ENCODE measurements around the gene SYT9.

The SYT9 gene

DNA sequence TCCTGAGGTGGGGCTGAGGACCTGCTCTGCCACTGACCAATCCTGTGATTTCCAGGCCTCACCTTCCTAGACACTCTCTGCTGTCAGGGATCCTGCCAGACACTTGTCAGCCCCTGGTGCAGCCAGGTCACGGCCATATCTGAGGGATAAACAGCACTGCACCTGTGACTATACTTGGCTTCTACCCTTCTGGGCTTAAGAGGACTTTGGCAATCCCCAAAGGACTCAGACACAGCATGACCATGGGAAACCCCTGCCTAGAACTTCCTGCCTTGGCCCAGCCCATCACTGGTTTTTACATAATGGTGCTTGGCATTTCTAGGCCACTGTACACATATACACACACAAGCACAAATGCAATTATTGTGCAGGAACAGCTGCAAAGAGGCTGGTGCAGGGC lies 222.0 kb downstream of the SYT9 start:
- DNase-seq, result no peak

DNA sequence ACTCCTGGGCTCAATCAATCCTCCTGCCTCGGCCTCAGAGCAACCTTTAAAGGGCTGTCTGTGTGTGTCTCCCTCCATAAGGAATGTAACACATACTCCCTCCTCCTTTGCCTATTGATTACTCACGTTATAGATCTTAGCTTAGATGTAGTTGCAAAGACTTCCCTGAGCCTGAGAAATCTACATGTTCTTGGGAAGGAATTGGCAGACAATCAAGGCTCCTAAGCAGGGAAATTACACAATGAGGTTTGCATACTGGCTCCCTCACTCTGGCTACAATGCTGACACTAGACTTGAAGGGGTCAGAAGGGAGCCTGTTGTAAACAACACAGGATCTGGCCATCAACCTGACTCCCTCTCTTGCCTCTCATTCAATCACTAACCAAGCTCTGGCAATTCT lies 228.4 kb downstream of the SYT9 start:
- no peak for DNase-seq

DNA sequence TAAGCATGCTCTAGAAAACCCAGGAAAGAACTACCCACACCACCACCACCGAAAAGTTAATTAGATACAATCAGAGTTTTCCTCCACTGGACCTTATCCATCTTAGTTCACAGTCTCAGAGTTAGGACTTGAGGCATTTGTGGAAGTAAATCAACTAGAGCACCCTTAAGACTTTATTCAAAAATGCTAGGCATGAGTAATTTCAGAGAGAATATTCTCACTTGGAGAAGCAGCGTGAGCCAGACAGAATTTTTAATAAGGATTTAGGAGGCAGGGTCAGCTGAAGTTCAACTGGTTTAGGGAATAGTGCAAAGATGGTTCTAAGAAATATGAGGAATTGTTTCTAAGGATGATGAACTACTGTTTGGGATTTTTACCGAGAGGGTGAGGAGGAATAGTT lies 232.4 kb downstream of the SYT9 start:
- no peak for DNase-seq

DNA sequence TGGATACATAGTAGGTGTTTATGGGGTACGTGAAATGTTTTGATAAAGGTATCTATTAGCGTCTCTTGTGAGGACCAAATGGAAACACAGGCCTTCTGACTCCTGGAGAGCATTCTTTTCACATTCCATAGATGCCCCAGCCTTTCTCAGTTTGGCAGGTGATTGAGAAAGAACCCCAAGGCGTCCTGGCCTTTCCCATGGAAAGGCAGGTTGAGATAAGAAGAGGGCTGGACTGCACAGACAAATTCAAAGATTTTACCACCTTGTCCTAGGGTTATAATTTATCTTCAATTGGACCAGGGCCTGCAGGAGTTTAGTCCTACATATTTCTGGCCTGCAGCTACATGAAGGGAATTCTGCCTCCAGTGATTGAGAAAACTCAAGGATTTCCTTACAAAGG lies 232.9 kb downstream of the SYT9 start:
- DNase-seq, result peak; percentile 12

DNA sequence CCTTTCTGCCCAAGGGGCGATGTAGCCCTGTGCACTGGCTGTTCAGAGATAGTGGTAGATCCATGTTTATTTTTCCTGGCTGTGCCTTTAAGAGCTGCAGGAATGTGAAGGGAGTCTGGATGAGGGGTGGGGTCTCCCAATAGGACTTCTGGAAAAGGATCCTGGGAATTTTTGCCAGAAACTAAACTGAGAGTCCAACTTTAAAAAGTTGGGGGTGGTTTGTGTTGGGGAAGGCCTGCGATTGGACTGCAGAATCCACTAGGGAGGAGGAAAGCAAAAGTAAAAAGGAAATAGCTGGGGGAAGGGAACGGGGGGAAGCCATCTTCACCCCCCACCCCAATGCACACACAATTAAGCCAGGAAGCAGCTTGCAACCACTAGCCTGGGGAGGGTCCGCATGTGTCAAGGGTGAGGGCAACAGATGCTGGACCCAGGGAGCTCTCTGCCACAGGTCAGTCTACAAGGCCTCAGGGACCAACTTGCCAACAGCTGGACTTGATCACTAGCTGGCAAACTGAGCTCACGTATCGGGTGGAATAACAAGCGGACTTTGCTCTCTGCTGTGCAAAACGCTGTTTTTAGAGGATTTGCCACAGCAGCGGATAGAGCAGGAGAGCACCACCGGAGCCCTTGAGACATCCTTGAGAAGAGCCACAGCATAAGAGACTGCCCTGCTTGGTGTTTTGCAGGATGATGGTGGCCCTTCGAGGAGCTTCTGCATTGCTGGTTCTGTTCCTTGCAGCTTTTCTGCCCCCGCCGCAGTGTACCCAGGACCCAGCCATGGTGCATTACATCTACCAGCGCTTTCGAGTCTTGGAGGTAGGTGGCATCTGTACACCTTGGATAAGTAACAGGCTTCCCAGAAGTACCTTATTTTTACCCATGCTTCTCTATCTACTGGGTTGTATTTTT lies 233.7 kb downstream of the SYT9 start, which contains the start of gene OLFML1:
Gene OLFML1, plus strand, starts transcription at position 321 of the 912 bp plus-strand sequence. Its CDS starts 370 bp downstream, at position 691.
- DNase-seq, result peak; percentile 47

DNA sequence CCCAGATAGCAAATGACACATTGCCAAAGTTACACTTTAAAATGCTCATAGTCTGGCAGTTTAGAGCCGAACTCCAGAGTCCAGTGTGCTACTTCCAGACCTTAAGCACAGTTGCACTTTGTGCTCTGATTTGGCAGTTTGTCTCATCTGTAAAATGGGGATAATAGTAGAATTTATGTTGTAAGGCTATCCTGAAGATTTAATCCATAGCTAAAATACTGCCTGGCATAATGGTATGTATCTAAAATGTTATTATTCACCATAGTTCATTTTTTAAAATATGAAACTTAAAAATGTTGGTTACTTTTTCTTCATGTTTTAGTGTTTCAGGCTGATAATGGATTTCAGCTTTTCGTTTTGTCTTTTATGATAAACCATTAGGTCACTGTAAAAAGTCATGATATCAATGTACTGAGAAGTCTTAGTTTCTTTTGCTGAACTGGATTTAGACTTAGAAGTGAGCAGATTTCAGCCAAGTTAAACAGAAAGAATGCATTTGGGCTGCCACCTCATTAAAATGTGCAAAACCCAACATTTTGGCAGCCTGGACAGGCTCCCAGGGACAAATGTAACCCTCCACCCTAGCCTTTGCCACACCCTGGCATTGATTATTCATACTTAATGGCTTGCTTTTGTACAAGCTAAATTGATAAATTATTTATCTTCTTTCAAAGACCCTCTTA lies 234.5 kb downstream of the SYT9 start:
- no peak for DNase-seq

DNA sequence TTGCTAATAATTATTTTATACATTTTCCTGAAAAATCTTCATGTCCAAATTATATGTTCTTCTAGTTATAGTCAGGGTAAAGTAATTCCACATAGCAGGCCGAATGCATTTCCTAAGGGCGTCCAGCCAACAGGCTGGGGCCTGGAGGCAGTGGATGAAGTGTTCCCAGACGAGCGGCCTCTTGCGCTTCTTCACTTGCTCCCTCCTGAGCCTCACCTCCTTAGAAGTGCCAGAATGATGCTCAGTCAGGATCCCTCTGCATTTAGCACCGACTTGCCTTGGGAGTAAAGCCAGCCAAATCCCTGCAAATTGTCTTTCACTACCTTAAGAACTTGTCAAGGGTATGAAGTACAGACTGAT lies 235.1 kb downstream of the SYT9 start:
- DNase-seq, result no peak

DNA sequence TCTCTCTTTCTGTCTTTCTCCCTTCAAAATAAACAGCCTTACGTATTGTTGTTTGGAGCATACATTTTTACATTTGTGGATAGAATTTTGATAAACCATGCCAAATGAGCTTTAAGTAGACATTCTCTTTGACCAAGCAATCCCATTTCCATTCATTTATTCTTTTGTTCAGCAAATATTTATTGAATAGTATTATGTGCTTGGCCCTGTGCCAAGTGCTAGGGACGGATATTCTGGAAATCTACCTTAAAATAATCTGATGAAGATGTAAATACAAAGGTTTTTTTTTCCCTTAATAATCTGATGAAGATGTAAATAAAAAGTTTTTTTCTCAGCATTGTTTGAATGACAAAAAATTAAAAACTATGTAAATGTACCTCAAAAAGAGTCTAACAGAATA lies 235.7 kb downstream of the SYT9 start:
- no peak for DNase-seq

DNA sequence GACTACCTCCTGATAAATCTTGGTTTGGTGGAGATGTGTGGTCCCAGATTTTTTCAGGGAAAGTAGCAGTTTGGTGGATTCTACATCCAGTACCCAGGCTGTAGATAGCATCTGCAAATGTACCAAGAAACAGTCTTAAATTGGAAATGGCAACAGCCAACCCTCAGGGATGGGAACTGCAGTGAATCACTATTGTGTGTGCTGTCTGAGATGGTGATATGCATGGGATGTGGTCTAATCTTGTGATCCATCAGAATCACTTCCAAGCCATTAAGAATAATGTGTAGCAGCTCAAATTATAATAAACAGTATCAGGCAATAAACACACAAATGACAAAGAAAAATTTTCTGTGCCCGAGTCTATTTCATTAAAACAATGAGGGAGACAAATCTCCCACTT lies 237.0 kb downstream of the SYT9 start:
- no peak for DNase-seq

DNA sequence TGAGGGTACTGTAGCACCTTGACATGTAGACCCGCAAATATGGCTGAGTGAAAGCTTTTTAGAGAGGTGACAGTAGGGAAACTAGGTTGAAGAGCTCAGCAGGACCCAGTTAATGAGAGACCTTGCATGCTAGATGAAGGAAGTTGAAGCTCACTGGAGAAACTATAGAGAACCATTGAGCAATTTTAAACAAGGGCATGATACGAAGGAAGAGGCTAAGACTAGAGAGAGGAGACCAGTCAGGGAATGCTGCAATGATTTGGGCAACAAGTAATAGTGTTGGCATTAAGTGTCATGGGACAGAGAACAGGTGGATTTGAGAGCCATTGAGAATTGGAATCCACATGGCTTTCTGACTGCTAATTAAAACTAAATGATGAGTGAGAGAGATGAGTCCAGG lies 237.7 kb downstream of the SYT9 start:
- no peak for DNase-seq

DNA sequence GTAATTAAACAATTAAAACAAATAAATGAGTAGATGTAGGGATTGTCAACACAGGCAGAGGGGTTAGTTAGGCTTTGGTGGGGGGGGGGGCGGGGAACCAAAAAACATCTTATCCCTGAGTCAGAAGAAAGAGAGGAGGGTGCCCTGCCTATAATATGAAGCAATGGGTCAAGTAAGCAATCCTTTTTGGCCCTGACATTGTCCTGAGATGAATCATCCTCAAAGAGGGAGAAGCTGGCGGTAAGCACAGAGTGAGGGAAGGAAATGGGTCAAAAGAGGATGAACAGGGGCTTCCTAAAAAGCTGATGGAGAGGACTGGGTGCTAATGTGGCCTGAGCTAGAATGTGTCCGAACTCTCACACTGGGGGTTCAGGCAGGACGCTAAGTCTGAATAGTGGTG lies 238.3 kb downstream of the SYT9 start:
- DNase-seq, result no peak

DNA sequence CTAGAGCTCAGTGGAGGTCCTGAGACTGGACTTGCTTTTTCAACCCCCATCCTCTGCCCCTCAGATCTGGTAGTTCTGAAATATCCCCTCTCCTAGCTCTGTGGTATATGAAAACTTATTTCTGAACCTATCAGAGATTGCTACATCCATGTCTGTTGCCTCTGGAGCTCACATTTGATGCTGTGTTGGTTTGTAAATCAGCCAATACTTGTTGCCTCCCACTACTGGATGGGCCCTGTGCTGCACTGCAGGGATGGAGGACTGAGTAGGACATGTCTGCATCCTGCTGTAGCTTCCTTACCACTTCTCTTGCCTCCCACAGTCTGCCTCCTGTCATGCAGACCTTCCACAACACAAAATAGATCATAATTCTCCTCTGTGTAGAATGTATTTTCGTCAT lies 238.8 kb downstream of the SYT9 start:
- no peak for DNase-seq

DNA sequence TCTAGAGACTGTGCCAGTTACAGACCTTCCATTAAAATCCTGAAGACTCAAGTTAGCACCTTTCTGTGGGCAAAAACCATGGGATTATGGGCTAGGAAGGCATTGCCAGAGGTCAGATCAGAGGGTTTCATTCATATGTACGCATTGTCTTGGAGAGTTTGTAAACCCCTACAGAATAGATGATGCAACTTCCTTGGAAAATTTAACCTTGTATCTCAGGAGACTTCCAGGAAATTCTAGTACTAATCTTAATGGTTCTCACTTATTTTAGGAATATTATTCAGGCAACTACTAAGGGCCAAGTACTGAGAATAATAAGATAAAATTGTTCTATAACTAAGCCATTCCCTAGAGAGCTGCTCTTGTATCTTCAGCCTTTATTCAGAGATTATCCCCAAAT lies 240.5 kb downstream of the SYT9 start:
- DNase-seq, result no peak

DNA sequence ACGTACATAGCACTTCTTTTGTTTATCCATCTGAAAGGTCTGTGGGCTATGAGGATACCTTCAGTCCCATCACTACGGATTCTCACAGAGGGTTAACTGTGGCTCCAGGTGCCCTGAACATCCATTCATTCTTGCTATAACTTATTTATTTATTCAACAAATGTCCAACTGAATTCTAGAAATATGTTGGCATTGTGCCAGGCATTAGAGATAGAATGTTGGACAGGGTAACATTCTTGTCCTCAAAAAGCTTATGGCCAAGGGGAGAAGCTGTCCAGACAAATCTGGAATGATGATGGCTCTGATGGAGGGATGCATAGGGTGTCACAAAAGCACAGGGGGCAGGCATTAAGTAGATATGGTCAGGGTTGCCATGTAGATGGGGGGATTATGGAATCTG lies 242.0 kb downstream of the SYT9 start:
- DNase-seq, result no peak

DNA sequence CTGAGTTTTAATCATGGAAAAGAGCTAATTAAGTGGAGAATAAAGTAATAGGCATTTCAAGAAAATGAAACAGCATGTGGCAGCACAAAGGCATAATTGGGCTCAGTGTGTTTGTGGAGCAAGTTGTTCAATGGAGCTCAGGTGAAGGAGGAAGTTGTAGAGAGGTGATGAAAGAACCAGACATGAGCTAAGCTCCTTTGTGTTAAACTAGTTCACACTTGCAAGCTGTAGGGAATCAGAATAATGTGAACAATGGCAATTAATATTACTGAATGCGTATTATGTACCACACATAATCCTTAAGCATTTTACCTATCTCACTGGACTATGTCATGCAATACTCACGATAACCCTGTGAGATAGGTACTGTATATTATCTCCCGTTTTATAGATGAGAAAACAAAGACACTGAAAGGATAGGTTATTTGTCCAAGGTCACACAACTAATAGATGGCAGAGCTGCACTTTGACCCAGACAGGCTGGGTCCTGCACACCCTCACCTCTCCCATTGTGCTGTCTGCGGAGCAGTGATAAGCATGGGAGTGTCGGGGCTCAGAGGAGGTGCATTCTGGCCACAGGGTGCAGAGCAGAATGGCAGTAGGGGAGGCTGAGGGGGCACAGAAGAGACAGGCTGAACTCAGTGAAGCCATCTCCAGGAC lies 242.5 kb downstream of the SYT9 start:
- DNase-seq, result no peak

DNA sequence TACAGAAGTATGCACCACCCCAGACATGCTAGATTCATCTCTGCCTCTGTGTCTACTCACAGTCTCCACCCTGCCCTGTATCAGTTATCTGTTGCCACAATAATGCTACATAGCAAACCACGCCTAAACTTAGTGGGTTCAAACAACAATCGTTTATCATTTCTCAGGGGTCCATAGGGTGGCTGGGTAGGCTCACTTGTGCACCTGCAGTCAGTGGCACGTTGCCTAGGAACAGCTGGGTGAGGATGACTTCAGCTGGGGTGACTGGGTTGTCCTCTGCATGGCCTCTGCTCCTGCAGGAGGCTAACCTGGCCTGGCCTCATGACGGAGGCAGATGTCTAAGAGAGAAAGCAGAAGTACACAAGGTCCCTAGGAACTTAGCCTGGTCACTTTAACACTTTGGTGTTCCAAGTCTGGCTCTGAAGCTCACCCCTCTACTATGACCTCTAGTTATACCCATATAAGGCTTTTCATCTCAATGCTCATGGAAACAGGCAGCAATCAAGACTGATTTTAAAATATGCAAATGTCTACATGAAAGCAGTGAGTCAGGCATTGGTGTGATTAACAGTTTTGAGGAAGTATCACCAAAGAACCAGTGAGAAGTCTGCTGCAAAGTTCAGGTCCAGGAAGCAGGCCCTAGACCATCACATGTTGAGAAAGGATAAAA lies 244.3 kb downstream of the SYT9 start:
- DNase-seq, result no peak

DNA sequence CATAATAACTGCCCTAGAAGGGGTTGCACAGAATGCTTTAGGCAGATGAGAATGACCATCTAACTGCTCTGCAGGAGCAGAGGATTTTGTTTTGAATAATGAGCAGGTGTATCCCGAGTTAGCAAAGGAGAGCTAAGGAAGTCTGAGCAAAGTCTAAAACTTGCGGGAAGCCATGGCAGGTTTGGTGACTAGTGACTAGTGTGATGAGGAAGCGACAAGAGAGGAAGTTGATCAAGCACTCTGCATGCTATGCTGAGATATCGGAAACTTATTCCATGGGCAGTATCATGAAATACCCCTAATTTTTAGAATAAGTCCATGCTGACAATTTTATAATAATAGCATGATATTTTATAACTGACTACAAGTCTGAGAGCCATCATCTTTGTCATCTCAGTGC lies 246.5 kb downstream of the SYT9 start:
- DNase-seq, result no peak

DNA sequence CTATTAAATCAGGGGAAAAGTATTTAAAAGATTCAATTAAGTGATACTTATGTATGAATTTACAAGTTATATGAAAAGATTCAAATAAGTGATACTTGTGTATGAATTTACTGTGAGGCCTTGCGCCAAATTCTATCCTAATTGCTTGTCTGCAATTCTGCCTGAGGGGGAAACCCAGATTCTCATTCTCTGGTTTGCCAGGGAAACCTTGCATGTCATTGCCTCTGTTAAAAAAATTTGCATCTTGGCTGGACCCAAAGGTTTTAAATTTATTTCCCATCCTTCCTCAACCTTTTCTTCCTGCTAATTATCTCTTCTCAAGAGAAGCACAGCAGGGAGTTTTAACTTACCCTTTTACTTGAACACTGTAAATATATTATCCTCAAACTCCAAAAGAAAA lies 247.4 kb downstream of the SYT9 start:
- no peak for DNase-seq

DNA sequence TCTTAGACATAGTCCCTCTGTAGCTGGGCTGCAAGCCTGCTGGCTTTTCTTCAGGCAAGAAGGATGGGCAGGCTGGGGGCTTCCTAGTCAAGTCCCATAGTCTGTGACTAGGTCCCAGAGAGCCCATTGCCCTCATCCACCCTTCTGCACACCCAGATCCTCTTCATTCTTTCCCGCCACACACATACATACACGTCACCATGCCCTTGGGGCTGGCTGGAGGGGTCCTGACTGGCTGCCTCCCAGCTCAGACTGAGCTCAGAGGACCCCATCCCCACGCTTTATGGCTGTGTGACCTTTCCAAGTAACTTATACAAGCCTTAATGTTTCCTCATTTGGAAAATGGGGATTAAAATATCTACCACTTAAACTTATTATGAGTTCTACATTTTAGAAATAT lies 248.5 kb downstream of the SYT9 start:
- DNase-seq, result no peak

DNA sequence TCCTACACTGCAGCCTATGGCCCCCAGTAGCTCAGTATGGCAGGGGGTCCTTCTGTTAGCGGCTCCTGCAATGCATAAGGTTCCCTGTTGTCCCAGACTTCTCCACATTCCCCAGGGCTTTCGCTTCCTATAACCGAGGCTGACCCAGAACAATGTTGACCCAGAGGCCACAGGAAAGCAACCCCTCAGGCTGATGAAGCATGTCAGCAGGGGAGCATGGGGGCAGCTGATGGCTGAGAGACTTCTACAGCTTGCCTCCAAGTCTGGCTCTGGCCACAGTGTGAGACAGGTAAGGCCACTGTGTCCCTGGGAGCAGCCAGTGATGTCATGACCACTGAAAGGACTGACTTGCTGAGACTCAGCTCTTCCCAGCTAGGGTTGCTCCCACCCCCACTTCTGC lies 249.5 kb downstream of the SYT9 start:
- DNase-seq, result no peak

DNA sequence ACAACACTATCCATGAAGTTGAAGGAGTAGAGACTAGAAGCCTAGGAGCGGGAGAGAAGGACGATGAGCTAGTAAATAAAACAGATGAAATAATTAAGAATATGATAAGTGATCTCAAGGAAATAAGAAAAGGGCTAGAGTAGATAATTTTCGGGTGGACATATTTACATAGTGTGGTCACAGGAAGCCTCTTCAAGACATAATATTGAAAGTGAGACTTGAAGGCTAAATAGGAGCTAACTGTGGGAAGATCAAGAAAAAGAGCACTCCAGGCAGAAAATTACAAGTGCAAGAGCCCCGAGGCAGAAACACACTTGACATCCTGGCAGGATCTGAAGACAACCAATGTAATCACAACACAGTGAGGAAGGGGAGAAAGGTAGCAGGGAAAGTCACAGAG lies 250.2 kb downstream of the SYT9 start:
- no peak for DNase-seq

DNA sequence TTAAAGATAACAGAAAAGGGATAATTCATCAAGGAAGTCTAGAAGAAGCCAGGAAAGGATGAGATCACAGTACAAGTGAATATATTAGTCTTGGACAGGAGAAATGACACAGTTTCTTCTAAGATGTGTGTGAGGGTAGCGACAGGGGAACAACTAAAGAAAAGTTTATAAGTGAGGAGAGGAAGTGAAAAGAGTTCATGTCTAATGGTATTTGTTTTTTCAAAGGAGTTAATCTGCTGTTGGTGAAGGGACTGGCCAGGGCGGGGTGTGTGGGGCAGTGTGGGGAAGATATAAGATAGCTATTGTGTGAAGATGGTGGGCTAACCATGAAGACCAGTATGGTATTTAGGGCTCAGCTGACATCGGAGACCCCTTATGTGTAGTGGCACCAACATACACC lies 254.5 kb downstream of the SYT9 start:
- DNase-seq, result no peak

DNA sequence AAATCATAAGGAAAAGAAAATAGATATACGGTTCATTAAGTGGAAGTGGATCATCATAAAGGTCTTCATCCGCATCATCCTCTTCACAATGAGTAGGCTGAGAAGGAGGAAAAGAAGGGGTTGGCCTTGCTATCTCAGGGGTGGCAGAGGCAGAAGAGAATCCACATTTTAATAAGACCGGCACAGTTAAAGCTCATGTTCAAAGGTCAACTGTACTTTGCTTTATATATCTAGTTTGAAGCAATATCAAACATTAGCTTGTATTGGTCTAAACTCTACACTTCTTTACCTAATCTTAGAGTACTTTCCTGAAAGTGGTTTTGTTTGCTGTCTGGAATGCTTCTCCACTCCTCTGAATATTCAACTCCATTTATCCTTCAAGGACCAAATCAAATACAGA lies 256.4 kb downstream of the SYT9 start:
- no peak for DNase-seq
